GM04504 (cell line): Measurements from ENCODE around the gene DCAF8.

Experiments used
- DNase-seq: peaks from one replicate; pipeline ENCODE4 v3.0.0-alpha.2; 2012; ENCODE audit warnings: low read depth

The DCAF8 gene

GRCh38 chr1:160169553-160170399 is 92.6 kb downstream of the DCAF8 start:
- DNase-seq = no peak

GRCh38 chr1:160168609-160169369 is 93.6 kb downstream of the DCAF8 start:
- DNase-seq = no peak

GRCh38 chr1:160168016-160168415 is 94.3 kb downstream of the DCAF8 start:
- no peak for DNase-seq

- DNase-seq = no peak
These were observed 94.8 kb downstream of the DCAF8 start for GRCh38 chr1:160167580-160167979.

- DNase-seq = no peak
These were observed 95.3 kb downstream of the DCAF8 start for GRCh38 chr1:160167056-160167455.

- DNase-seq = no peak
These were observed 96.0 kb downstream of the DCAF8 start for GRCh38 chr1:160166166-160166868.
